Loucy (cell line): ENCODE results near the gene RECQL.

ENCODE experiments used
- H2AFZ ChIP-seq: fragments of 200-600 bp; sonication (generic); 2 replicates; pipeline ENCODE4 v1.6.0; 2016; ENCODE audit warnings: antibody characterized with exemption, mild to moderate bottlenecking, low read length, moderate library complexity
- H3F3A ChIP-seq: fragments of 200-600 bp; 2 replicates; pipeline ENCODE4 v1.6.0; 2016; ENCODE audit warnings: antibody characterized with exemption, low read depth, mild to moderate bottlenecking
- H3K27me3 ChIP-seq: fragments of 200-600 bp; sonication (generic); 2 replicates; pipeline ENCODE4 v1.6.1; 2014; ENCODE audit warnings: low read length, mild to moderate bottlenecking; ENCODE audit not compliant: insufficient read depth, poor library complexity, severe bottlenecking
- H3K36me3 ChIP-seq: fragments of 200-600 bp; sonication (generic); 2 replicates; pipeline ENCODE4 v1.6.1; 2016; ENCODE audit warnings: low read length; ENCODE audit not compliant: insufficient read depth
- H3K4me1 ChIP-seq: fragments of 200-600 bp; sonication (generic); 2 replicates; pipeline ENCODE4 v1.5.1; 2014; ENCODE audit warnings: low read length, mild to moderate bottlenecking; ENCODE audit not compliant: insufficient read depth, poor library complexity, severe bottlenecking
- H3K4me2 ChIP-seq: fragments of 200-600 bp; sonication (generic); 2 replicates; pipeline ENCODE4 v1.6.0; 2014; ENCODE audit warnings: antibody characterized with exemption, low read length, low read depth, mild to moderate bottlenecking; ENCODE audit not compliant: poor library complexity, severe bottlenecking
- H3K4me3 ChIP-seq: fragments of 200-600 bp; sonication (generic); 2 replicates; pipeline ENCODE4 v1.5.1; 2014; ENCODE audit warnings: low read length, mild to moderate bottlenecking, mixed read lengths; ENCODE audit not compliant: poor library complexity, severe bottlenecking
- H3K79me2 ChIP-seq: fragments of 200-600 bp; sonication (generic); 2 replicates; pipeline ENCODE4 v1.6.1; 2014; ENCODE audit warnings: low read length; ENCODE audit not compliant: insufficient read depth
- H3K9ac ChIP-seq: fragments of 200-600 bp; sonication (generic); 2 replicates; pipeline ENCODE4 v1.6.0; 2014; ENCODE audit warnings: mild to moderate bottlenecking, low read depth, low read length, moderate library complexity; ENCODE audit not compliant: poor library complexity, severe bottlenecking
- H3K9me2 ChIP-seq: fragments of 200-600 bp; sonication (generic); replicated peaks from 2 replicates; pipeline ENCODE4 v1.6.1; 2016; ENCODE audit warnings: low read depth, low read length, mixed read lengths
- H3K9me3 ChIP-seq: fragments of 200-600 bp; sonication (generic); 2 replicates; pipeline ENCODE4 v1.6.1; 2014; ENCODE audit warnings: mild to moderate bottlenecking, antibody characterized with exemption, low read length, low read depth; ENCODE audit not compliant: insufficient read depth
- H4K20me1 ChIP-seq: fragments of 200-600 bp; sonication (generic); 2 replicates; pipeline ENCODE4 v1.6.0; 2014; ENCODE audit warnings: antibody characterized with exemption, low read length, mild to moderate bottlenecking; ENCODE audit not compliant: insufficient read depth, poor library complexity, severe bottlenecking
- CTCF ChIP-seq: fragments of 200-600 bp; sonication (generic); conservative IDR thresholded peaks from 2 replicates; pipeline ENCODE4 v1.5.1; 2014; ENCODE audit warnings: mild to moderate bottlenecking, antibody characterized with exemption, low read length
- EZH2phosphoT487 ChIP-seq: fragments of 200-600 bp; IDR thresholded peaks from 2 replicates; pipeline ENCODE4 v1.6.1; 2018; ENCODE audit warnings: antibody characterized with exemption, mild to moderate bottlenecking, moderate library complexity, borderline replicate concordance

RECQL gene

GRCh38 chr12:21521541-21521940 is 20.1 kb upstream of the RECQL start:
- Histone ChIP-seq H3K36me3 (peaks cover 5% of the 10 kb centered on the region; the same call in 1 of the 2 replicates), H3K9me3 (no peaks in the 10 kb centered on the region), H3K9me2 (no peaks in the 10 kb centered on the region), H3K4me1 (no peaks in the 10 kb centered on the region), H3K9ac (no peak overlapping the region), H4K20me1 (no peaks in the 10 kb centered on the region), H3K4me2 (no peak overlapping the region), H3K79me2 (no peaks in the 10 kb centered on the region), H3F3A (no peaks in the 10 kb centered on the region), H3K27me3 (no peaks in the 10 kb centered on the region), H2AFZ (no peak overlapping the region), H3K4me3 (no peak overlapping the region)
- TF ChIP-seq EZH2phosphoT487 = no peak
- TF ChIP-seq CTCF = no peak

GRCh38 chr12:21518451-21518850 is 17.0 kb upstream of the RECQL start:
- Histone ChIP-seq H3K9me2 (no peaks in the 10 kb centered on the region), H3K4me3 (no peak overlapping the region), H3K36me3 (peaks cover 33% of the 10 kb centered on the region)

GRCh38 chr12:21516281-21516680 is 14.8 kb upstream of the RECQL start:
- H3F3A ChIP-seq = no peaks in the 10 kb centered on the region
- H3K9me3 ChIP-seq = no peaks in the 10 kb centered on the region
- H3K4me1 ChIP-seq = no peaks in the 10 kb centered on the region
- no peaks in the 10 kb centered on the region for H3K9me2 ChIP-seq
- TF ChIP-seq CTCF = no peak
- TF ChIP-seq EZH2phosphoT487 = no peak
- no peak overlapping the region for H3K4me3 ChIP-seq
- H3K79me2 ChIP-seq = no peaks in the 10 kb centered on the region
- H3K4me2 ChIP-seq = no peak overlapping the region
- no peaks in the 10 kb centered on the region for H4K20me1 ChIP-seq
- H3K27me3 ChIP-seq = no peaks in the 10 kb centered on the region
- H2AFZ ChIP-seq = no peak overlapping the region
- H3K9ac ChIP-seq = no peak overlapping the region
- H3K36me3 ChIP-seq = peaks cover 49% of the 10 kb centered on the region

More at GRCh38 chr12:21518451-21518850, 17.0 kb upstream of the RECQL start:
- no peaks in the 10 kb centered on the region for H3K9me3 ChIP-seq
- H3K27me3 ChIP-seq = no peaks in the 10 kb centered on the region
- H3K4me1 ChIP-seq = no peaks in the 10 kb centered on the region
- no peaks in the 10 kb centered on the region for H3F3A ChIP-seq
- H3K4me2 ChIP-seq = no peak overlapping the region
- no peak overlapping the region for H2AFZ ChIP-seq
- H4K20me1 ChIP-seq = no peaks in the 10 kb centered on the region
- H3K79me2 ChIP-seq = no peaks in the 10 kb centered on the region
- H3K9ac ChIP-seq = no peak overlapping the region
- TF ChIP-seq EZH2phosphoT487 (no peak), CTCF (no peak)
